ENCODE results near the gene VCAN. TPM values are rescaled to one million over a fixed set of nuclear protein-coding genes. Genes with fewer than 3 reads are reported as not detected.
A peak's percentile ranks its signal among the peaks of the same experiment; 100 is the strongest.

The VCAN gene
- total and polyA plus RNA-seq, 8 donors = 1.5 to 184 (median 12.7) TPM

DNA sequence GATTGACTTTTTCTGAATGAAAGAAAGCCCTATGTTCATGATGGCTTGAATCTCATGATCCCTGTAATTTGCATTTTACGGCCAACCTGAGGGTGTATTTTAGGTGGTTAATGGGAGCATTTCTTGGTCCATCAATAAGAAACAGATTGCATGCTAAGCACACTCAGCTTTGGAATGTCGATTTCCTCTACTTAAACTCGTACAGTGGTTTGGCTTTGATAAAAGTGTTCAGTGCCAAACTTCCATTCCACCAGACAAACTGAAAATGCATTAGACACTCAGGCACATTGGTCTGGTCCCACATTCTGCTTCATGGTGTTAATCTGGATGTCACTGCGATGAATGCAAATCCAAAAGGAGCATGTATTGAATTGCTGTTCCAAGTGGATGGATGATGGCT is 77.0 kb downstream of the VCAN start:
- Histone ChIP-seq H3K9me3 (no peaks in the 10 kb centered on the region), H3K36me3 (no peaks in the 10 kb centered on the region), H3K4me1 (peaks cover 0 to 14% (median 0%) of the 10 kb centered on the region in 4 donors), H3K4me3 (no peak overlapping the region), H3K27ac (peak overlapping the region in 1 of 5 donors; percentile 7), H3K27me3 (no peaks in the 10 kb centered on the region)
- intact Hi-C loops (cut with DNase I; ENCODE audit: low total_unique reads) = no loop called here
- no peak for DNase-seq
- WGBS, 5 donors = 57 to 73% (median 67%) methylated on average over 4 of the region's 4 CpGs
- TF ChIP-seq POLR2A (IDR thresholded peaks at IDR 0.05) = no peak
- no peak for TF ChIP-seq POLR2AphosphoS5 (IDR thresholded peaks at IDR 0.05)
- TF ChIP-seq, protein P1, sequence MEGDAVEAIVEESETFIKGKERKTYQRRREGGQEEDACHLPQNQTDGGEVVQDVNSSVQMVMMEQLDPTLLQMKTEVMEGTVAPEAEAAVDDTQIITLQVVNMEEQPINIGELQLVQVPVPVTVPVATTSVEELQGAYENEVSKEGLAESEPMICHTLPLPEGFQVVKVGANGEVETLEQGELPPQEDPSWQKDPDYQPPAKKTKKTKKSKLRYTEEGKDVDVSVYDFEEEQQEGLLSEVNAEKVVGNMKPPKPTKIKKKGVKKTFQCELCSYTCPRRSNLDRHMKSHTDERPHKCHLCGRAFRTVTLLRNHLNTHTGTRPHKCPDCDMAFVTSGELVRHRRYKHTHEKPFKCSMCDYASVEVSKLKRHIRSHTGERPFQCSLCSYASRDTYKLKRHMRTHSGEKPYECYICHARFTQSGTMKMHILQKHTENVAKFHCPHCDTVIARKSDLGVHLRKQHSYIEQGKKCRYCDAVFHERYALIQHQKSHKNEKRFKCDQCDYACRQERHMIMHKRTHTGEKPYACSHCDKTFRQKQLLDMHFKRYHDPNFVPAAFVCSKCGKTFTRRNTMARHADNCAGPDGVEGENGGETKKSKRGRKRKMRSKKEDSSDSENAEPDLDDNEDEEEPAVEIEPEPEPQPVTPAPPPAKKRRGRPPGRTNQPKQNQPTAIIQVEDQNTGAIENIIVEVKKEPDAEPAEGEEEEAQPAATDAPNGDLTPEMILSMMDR (IDR thresholded peaks at IDR 0.05) = no peak
- TF ChIP-seq EP300 (IDR thresholded peaks at IDR 0.05) = no peak

DNA sequence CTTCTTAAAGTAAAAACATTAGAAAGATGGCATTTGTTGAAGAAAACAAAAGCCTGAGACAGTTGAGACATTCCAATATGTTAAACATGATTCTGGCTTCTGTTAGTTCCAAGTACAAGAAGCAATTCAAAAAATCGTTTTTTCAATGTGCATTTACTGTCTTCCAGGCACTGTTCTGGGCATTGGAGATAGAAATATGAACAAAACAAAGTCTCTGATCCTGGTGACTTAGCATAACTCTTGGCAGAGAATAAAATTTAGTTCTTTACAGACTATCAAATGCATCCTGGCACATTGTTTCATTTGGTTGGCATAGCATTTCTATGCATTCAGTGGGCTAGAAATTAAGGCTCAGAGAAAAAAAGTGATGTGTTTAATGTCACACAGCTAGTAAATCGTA is 77.5 kb downstream of the VCAN start:
- intact Hi-C loops (cut with DNase I; ENCODE audit: low total_unique reads) = no loop called here

GRCh38 chr5:83549674-83550073 is 78.1 kb downstream of the VCAN start:
- Histone ChIP-seq H3K27ac (peak overlapping the region in 2 of 5 donors; percentile 9 to 33), H3K36me3 (no peaks in the 10 kb centered on the region), H3K27me3 (no peaks in the 10 kb centered on the region), H3K9me3 (no peaks in the 10 kb centered on the region), H3K4me3 (no peak overlapping the region), H3K4me1 (peaks cover 0 to 14% (median 0%) of the 10 kb centered on the region in 4 donors)
- 56 to 68% (median 62%) methylated on average over 5 of the region's 5 CpGs for WGBS, 5 donors
- no peak for DNase-seq
- TF ChIP-seq EP300 (IDR thresholded peaks at IDR 0.05) = no peak
- peak in 2 of 3 donors; percentile 32 to 36 for TF ChIP-seq POLR2AphosphoS5 (IDR thresholded peaks at IDR 0.05)
- intact Hi-C loops (cut with DNase I; ENCODE audit: low total_unique reads) = loop anchor here (10.0 kb wide), 1 partner anchor 1205 kb away; no protein-coding TSS in a partner anchor

More for the DNA sequence above, 77.5 kb downstream of the VCAN start:
- WGBS, 5 donors = 47 to 55% (median 48%) methylated on average over 2 of the region's 2 CpGs
- no peaks in the 10 kb centered on the region for H3K27me3 ChIP-seq
- no peak for DNase-seq
- H3K4me1 ChIP-seq = peaks cover 0 to 14% (median 0%) of the 10 kb centered on the region in 4 donors
- peak overlapping the region in 1 of 5 donors; percentile 9 for H3K27ac ChIP-seq
- no peaks in the 10 kb centered on the region for H3K36me3 ChIP-seq
- no peak overlapping the region for H3K4me3 ChIP-seq
- TF ChIP-seq EP300 (IDR thresholded peaks at IDR 0.05) = no peak
- no peak for TF ChIP-seq POLR2AphosphoS5 (IDR thresholded peaks at IDR 0.05)
- TF ChIP-seq, protein P1 (IDR thresholded peaks at IDR 0.05) = no peak
- no peak for TF ChIP-seq POLR2A (IDR thresholded peaks at IDR 0.05)
- H3K9me3 ChIP-seq = no peaks in the 10 kb centered on the region

GRCh38 chr5:83551821-83552220 is 80.3 kb downstream of the VCAN start:
- Histone ChIP-seq H3K27me3 (no peaks in the 10 kb centered on the region), H3K4me1 (peaks cover 0 to 14% (median 0%) of the 10 kb centered on the region in 4 donors), H3K9me3 (no peaks in the 10 kb centered on the region), H3K27ac (peak overlapping the region in 3 of 5 donors; percentile 20 to 48 (median 31)), H3K4me3 (no peak overlapping the region), H3K36me3 (no peaks in the 10 kb centered on the region)
- intact Hi-C loops (cut with DNase I; ENCODE audit: low total_unique reads) = loop anchor here (10.0 kb wide), 1 partner anchor 1207 kb away; no protein-coding TSS in a partner anchor
- DNase-seq = peak in 1 of 2 donors; percentile 73
- peak in 1 of 3 donors; percentile 23 for TF ChIP-seq POLR2AphosphoS5 (IDR thresholded peaks at IDR 0.05)
- TF ChIP-seq, protein P1 (IDR thresholded peaks at IDR 0.05) = no peak
- WGBS, 5 donors = 15 to 49% (median 35%) methylated on average over 1 of the region's 1 CpG

DNA sequence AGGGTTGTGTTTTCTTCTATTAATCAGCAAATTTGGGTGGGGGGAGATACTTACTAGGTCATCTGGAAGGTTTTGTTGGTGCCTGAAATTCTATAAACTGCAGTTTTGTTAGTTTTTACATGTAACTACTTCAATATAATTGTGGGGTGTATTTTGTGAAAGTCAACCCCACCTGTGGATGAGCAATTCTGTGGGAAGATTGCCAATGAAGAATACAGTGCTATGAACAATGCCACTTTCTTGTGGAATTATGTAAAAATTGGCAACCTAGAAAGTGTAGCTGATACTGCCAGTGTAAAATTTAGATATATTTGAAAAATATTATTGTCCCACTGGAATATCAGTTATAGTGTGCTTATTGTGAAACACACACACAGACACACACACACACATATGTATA is 80.7 kb downstream of the VCAN start:
- no peak for DNase-seq
- Histone ChIP-seq H3K27ac (peak overlapping the region in 1 of 5 donors; percentile 20), H3K9me3 (no peaks in the 10 kb centered on the region), H3K36me3 (no peaks in the 10 kb centered on the region), H3K4me1 (peaks cover 0 to 14% (median 0%) of the 10 kb centered on the region in 4 donors), H3K27me3 (no peaks in the 10 kb centered on the region), H3K4me3 (no peak overlapping the region)
- intact Hi-C loops (cut with DNase I; ENCODE audit: low total_unique reads) = loop anchor here (10.0 kb wide), 1 partner anchor 1207 kb away; no protein-coding TSS in a partner anchor
- TF ChIP-seq POLR2A (IDR thresholded peaks at IDR 0.05) = no peak
- TF ChIP-seq, protein P1 (IDR thresholded peaks at IDR 0.05) = no peak
- TF ChIP-seq POLR2AphosphoS5 (IDR thresholded peaks at IDR 0.05) = no peak
- no peak for TF ChIP-seq EP300 (IDR thresholded peaks at IDR 0.05)

Data from stomach (tissue), 9 donors.